HS-27A (cell line): Measurements from ENCODE around the gene C1QL1.
A peak's percentile ranks its signal among the peaks of the same experiment; 100 is the strongest.
"Not testable (repeated sequence)": the region's sequence is repeated elsewhere in the genome, so short reads cannot be mapped to it uniquely, and the experiment has no call there.

ENCODE experiments used
- DNase-seq: peaks from one replicate; pipeline ENCODE4 v3.0.0-alpha.2; 2012; ENCODE audit warnings: low read depth, missing footprints

The C1QL1 gene

DNA sequence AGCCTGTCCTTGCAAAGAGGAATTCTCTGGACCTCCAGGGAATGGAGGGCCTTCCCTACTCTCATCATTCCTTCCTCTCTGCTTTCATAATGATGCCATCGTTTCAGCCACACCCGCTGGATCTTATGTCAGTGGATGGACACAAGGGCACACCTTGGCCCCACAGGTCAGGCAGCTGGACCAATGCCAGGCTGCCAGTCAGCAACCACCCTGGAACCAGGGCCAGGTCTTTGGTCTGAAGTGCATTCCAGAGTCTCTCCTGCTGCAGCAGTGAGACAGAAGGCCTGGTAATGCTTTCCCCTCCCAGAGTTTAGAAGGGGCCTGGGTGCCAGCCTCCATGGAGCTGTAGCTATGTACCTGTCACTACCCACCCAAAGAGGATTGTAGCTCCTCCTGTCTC, 7.4 kb downstream of the C1QL1 start:
- DNase-seq = no peak

GRCh38 chr17:44959821-44960531, 8.1 kb downstream of the C1QL1 start:
- DNase-seq = no peak

DNA sequence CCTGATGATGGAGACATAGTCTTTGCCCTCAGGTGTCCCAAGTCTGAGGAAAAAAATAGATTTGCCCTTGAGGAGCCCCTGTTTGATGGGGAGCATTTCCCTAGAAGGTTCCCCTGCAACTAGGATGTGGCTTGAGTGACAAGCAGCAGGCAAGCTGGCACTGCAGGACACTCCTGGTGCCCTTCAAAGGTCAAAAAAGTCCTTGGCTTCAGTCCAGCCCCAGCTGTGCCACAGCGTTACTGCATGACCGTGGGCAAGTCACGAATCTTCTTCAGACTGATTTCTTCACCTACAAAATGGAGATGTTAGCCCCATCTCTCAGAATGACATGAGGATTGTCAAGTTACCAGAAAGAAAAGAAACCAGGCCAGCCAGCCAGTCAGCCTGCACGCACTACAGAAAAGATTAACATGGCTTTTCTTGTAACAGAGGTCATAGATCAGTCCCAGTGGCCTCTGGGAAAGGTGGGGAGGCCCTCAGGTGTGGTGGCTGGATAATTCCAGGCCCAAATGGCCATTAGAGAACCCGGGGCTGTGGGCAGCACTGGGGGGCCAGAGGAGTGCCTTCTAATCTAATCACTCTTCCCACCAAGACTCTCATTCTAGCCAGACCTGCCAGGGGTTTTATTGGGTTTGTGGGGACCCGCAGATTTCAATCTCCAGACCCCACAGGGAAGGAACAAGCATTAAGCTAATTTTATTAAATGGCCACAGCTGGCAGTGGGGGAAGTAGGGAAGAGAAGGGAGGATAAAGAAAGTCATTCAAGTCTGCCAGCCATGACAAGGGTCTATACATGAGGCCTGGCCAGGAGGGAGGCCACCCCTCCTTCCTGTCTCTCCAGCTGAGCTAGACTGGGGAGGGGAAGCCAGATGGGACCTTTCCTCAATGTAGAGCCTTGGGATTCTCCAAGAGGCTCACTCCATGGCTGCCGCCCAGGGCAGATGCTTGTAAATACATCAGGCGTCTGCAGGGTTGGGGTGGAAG, 10.8 kb downstream of the C1QL1 start:
- no peak for DNase-seq

DNA sequence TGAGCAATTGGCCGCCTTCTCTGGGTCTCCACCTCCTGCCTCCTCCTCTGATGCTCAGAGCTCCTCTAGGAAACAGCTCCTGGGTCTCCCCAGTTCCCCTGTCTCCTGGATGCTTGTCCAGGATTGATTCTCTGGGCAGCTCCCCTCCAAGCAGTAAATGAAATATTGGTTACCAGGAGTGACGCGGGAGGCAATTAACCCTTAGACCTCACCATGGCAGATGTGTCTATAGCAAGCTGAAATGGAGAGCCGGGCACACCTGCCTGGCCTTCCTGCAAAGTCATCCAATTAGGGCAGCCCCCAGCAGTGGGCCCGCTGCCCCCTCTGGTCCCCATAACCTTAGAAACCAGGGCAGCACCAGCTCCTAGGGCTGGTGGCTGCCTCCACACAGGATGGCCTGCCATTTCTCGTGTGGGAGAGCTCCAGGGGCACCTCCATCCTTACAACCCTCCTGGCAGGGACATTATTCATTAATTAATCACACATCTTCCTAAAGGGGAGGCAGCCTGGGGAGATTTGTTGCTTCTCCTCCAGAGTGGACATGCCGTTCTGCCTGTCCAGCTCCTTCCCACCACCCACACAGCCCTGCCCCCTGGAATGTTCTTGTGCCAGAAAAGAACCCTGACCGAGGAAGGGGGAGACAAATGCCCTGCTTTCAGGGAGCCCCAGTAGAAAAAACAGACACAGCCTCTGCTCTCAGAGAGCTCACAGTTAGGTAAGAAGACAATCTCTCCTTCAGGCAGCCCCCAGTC, 12.3 kb downstream of the C1QL1 start:
- DNase-seq = no peak

GRCh38 chr17:44952946-44953475, 15.1 kb downstream of the C1QL1 start:
- DNase-seq = no peak

DNA sequence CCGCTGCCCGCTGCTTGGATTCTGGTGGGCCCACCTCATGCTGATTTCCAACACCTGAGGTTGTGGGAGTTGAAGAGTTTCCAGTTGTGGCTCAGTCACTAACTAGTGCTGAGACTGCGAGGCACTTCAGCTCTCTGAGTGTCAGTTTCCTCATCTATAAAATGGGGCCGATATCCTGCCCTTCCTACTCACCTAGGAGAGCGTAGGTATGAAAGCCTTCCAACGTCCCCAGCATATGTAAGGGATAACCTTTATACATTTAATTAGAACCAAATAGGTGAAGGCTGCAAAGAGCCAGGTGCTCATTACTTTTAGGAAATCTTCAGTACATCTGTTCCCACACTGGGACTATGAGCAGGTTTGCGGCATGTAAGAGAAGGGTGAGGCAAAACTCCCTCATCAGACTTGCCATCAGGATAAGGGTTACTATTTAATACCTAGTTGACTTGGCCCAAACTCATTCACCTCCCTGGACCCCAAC, 19.7 kb downstream of the C1QL1 start:
- no peak for DNase-seq

DNA sequence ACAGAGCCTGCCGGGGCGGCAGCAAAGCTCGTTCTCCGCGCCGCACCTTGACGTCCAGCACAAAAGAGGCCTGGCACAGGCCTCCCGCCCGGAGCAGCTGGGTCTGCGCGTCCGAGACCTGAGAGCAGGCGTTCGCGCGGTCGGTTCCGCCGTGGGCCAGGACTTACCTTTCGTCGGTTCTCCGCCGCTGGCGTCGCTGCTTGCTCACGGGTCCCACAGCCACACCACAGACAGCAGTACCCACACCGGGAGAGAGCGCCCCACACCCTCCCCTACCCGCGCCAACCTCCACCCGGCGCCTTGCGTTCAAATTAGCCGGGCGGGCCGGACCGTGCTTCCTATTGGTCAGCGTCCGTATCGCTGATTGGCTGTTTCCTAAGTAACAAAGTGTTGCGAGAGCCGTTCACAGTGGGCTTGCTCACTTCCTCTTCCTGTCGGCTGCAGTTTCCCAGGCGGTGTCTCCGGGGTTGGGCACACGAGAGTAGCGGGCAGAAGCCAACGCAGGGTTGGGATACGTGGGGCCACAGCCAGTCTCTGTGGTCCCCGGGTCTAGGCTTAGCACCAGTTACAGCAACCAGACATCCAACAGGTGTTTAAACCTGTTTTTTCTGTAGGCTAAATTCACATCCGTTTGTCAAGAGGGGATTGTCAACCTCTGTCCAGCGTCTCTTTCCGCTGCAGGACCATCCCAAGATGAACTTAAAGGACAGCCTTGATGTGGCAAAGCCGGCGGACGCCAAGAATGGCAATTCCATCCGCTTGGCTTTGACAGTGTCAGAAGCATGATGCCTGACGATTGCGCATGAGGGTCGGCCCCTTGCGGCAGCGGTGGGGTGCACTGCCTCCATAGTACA, 20.4 kb downstream of the C1QL1 start, which contains the start of gene KIF18B:
Gene KIF18B (minus strand): TSS at position 313 of the 854 bp plus-strand sequence. CDS start 11,429 bp downstream, outside the sequence.
- peak; percentile 80 for DNase-seq

DNA sequence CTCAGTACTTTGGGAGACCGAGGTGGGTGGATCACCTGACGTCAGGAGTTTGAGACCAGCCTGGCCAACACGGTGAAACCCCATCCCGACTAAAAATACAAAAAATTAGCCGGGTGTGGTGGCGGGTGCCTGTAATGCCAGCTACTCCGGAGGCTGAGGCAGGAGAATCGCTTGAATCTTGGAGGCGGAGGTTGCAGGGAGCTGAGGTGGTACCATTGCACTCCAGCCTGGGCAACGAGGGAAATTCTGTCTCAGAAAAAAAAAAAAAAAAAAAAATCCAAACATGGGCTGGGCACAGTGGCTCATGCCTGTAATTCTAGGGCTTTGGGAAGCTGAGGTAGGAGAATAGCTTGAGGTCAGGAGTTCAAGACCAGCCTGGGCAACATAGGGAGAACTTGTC, 22.5 kb downstream of the C1QL1 start:
- DNase-seq = not testable (repeated sequence)

DNA sequence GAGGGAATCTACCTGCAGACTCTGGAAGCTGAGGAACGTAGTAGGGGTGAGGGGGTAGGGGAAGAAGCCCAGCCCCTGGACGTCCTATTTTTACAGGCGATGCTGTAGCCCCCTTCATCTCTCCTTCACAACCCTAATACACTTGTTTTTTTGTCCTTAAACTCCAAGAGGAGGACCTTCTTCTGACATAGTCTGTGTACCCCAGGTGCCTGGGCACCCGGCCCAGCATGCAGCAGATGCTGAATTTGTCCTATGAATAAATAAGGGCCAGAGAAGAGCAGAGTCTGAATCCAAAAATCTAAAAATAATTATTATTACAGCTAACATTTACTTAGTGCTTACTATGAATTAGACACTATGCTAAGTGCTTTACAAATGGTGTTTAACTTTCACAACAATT, 25.6 kb downstream of the C1QL1 start:
- DNase-seq = no peak

DNA sequence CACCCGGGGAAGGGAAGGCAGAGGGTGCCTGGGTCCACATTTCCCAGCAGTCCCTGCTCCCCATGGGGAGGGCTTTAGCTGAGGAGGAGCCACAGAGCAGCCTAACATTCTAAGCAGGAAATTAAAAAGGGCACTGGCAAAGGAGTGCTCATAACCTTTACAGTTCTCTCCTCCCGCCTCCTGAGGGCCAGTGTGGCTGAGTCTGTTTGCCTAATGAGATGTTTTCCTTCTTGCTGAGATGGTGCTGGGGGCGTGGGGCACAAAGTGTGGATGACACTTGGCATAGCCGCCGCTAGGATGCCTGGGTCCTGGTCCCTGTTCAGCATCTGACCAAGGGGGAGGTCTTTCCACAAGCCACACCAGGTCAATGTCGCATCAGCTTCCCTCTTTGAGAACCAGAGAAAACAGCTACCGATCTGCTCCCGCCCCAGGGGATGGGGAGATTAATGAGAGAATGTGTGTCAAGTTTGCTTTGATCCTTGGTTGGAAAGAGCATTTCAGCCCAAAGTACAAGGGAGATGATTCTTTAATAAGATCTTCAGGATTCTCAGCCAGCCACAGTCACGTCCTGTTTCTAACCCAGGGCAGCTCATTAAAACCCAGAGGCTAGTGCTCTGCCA, 26.3 kb downstream of the C1QL1 start:
- no peak for DNase-seq

- no peak for DNase-seq
Observed at GRCh38 chr17:44940768-44941167, 27.3 kb downstream of the C1QL1 start.

GRCh38 chr17:44940317-44940716, 27.8 kb downstream of the C1QL1 start:
- no peak for DNase-seq

- no peak for DNase-seq
Observed at GRCh38 chr17:44935116-44935515, 33.0 kb downstream of the C1QL1 start.

GRCh38 chr17:44934745-44935105, 33.4 kb downstream of the C1QL1 start:
- DNase-seq = no peak

DNA sequence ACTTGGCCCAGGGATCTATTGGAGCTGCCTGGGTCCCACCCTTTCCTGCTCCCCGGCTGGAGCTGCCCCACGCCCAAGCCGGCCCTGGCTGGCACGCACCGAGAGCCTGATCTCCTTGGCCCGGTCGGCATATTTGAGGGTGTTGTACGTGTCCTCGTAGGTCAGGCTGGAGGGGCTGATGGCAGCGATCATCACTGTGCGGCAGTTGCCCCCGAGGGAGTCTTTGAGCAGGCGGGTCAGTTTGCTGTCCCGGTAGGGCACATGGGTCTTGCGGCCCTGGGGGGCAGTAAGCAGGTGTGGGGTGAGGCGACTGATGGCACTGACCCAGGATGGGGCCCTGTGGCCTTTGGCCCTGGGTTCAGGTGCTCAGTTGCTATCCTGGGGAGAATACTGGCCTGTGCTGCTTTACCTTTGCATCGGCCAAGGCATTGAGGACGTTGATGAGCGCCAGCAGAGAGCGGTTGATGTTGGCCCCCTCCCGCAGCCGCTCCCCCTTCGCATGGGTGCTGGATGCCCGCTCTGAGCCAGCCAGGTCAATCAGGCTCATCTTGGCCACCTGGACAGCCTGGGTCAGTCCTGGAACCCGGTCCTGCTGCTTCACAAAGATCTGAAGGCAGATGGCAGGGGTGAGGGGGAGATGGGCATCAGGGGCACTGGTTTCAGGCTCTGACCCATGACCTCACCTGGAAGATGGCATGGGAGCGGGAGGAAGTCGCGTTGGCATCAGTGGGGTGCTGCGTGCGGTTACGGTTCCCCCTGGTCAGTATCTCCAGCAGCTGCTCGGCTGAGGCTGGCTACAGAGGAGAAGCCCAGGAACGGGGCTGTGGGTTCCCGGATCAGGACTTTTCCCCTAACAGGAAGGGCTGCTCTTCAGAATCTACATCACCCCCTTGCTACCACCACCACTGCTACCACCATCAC, 34.0 kb downstream of the C1QL1 start:
- DNase-seq = no peak

- DNase-seq = no peak
Observed at GRCh38 chr17:44932787-44933097, 35.4 kb downstream of the C1QL1 start.

DNA sequence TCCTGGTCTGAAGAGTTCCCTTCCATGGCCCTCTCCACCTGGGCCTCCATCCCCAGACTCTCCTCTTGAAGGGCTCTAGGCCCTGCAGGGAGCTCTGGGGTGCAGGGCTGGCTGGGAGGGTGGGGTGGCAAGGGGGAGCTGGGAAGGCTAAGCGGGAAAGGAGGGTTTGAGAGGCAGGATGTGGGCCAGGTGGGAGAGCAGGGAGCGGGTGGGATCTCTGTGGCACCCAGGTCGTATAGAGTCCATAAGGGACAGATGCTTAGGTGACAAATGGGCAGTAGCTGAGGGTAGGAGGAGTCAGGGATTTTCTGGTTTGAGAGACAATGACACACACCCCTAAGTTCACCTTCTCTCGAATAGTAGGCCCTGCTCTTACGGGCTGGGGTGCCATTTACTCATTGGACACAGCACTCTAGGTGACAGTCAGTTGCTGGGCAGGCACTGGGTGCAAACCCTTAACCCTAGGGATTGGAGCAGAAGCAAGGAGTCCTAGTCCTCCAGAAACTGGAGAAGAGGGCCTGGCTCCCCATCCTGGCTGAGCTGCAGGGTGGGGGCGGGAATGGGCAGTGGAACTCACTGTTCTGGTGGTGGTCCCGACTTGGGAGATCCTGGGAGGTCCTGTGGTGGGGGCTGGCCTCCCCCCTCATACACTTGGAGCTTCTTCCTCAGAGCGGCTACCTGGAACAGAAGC, 35.9 kb downstream of the C1QL1 start:
- DNase-seq = no peak

DNA sequence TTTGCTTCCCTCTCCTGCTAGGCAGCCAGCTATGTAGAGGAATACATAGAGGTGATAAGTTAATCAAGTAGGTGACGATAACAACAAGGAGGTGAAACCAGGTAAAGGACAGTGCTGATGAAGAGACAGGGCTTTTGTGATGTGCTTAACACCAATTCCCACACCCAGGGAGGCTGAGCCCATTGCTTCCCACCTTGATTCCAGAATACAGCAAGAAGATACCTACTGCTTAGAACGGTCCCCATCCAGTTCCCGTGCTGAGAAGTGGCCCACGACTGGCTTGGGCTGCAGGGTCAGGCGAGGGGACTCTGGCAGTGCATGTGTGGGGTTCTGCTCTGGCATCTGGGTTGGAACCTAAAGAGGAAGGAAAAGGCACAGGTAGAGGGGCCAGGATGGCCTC, 36.7 kb downstream of the C1QL1 start:
- DNase-seq = no peak

DNA sequence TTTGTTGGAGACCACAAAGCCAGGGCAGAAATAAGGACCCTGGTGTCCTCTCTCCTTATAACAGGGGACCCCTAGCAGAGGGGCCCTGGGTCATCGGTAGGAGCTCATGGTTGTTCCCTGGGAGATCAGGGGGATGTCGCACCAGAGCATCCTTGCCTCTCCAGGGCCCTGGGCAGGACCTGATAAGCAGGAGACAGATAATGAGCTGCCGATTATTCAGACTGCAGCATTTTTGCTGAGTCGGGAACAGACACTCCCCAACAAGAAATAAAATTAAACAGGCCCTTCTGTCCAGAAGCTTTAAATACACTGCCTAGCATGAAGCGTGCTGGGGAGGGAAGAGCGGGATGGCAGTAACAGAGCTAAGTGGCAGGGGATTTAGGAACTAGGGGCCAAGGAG, 37.4 kb downstream of the C1QL1 start:
- no peak for DNase-seq
